Thyroid gland (tissue), 4 donors: ENCODE data around the gene OVOL2.

Experiments
- POLR2A ChIP-seq, 2 donors: fragments of 450-650 bp; IDR thresholded peaks; one replicate each; pipeline ENCODE4 v1.6.1; 2017; ENCODE audit warnings: antibody characterized with exemption in 2 of 2, mild to moderate bottlenecking in 2 of 2, moderate library complexity in 1 of 2
- TF ChIP-seq, protein P1 (sequence below), 6 experiments: fragments of 200-600 bp in 3 of 6; fragments of 450-650 bp in 3 of 6; sonication (generic) in 3 of 6; IDR thresholded peaks; one replicate each; pipeline ENCODE4 v1.5.1; 2016 to 2019; ENCODE audit warnings: antibody characterized with exemption in 6 of 6, mild to moderate bottlenecking in 2 of 6, inconsistent platforms in 1 of 6, moderate library complexity in 1 of 6

DNA sequence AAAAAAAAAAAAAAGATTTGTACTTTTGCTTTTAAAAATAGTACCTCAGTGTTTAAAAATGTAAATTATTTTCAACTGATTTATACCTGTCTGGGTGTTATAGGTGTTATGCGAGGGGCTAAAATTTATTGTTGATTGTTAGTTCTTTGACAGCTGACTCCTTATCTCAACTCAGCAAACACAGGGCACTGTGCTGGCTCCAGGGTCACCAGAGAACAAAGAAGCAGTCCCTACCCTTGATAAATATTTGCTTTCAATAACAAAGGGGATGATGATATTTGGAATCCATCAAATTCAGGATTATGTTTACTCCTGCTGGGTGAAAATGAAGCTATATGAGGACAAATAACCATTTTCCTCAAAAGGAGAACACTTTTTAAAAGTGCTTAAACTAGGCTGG, 45.8 kb upstream of the OVOL2 start:
- TF ChIP-seq, protein P1, sequence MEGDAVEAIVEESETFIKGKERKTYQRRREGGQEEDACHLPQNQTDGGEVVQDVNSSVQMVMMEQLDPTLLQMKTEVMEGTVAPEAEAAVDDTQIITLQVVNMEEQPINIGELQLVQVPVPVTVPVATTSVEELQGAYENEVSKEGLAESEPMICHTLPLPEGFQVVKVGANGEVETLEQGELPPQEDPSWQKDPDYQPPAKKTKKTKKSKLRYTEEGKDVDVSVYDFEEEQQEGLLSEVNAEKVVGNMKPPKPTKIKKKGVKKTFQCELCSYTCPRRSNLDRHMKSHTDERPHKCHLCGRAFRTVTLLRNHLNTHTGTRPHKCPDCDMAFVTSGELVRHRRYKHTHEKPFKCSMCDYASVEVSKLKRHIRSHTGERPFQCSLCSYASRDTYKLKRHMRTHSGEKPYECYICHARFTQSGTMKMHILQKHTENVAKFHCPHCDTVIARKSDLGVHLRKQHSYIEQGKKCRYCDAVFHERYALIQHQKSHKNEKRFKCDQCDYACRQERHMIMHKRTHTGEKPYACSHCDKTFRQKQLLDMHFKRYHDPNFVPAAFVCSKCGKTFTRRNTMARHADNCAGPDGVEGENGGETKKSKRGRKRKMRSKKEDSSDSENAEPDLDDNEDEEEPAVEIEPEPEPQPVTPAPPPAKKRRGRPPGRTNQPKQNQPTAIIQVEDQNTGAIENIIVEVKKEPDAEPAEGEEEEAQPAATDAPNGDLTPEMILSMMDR (IDR thresholded peaks at IDR 0.05): no peak
- no peak for TF ChIP-seq POLR2A (IDR thresholded peaks at IDR 0.05)
